GM13976 (cell line): Measurements from ENCODE around the gene CLPSL2.

Experiments
- DNase-seq: peaks from one replicate; pipeline ENCODE4 v3.0.0; 2012; ENCODE audit warnings: low spot score
- CTCF ChIP-seq: IDR thresholded peaks from 2 replicates; pipeline ENCODE4 v1.5.1; 2012; ENCODE audit warnings: borderline replicate concordance, mild to moderate bottlenecking; ENCODE audit not compliant: insufficient read depth; ENCODE audit errors: extremely low read depth, missing control alignments, control extremely low read depth
- in situ Hi-C: fragments of 300-500 bp; cut with MboI; formaldehyde crosslinking; loops from one replicate; pipeline ENCODE4 v1.12.0; 2022; ENCODE audit warnings: low sequenced_read_pairs, mixed read lengths, inconsistent platforms; ENCODE audit not compliant: unreplicated experiment

The CLPSL2 gene

DNA sequence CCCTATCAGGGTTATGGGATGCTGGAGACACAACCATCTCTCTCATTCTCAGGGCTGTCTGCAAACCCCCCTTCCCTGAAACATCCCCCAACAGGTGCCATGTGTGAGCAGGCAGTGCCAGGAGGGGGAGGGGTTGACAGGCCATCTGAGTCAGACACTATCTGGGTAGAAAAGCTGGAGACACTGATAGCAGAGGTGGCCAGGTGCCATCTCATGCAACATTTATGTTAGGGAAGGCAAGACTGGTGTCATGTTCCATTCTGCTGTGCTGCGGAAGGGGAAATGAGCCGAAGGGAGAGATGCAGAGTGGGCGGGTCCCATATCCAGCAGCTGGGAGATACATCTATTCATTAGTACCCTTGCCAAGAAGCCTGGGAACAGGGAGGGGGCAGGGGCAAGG, 32.3 kb downstream of the CLPSL2 start:
- no peak for DNase-seq
- no peak for TF ChIP-seq CTCF
- in situ Hi-C loops, result no loop called here

- in situ Hi-C loops, result no loop called here
- DNase-seq, result no peak
- TF ChIP-seq CTCF, result no peak
Observed at GRCh38 chr6:35809809-35810208, 33.4 kb downstream of the CLPSL2 start.

- TF ChIP-seq CTCF, result no peak
- DNase-seq, result no peak
- in situ Hi-C loops, result no loop called here
Observed at GRCh38 chr6:35810971-35811698, 34.7 kb downstream of the CLPSL2 start.

DNA sequence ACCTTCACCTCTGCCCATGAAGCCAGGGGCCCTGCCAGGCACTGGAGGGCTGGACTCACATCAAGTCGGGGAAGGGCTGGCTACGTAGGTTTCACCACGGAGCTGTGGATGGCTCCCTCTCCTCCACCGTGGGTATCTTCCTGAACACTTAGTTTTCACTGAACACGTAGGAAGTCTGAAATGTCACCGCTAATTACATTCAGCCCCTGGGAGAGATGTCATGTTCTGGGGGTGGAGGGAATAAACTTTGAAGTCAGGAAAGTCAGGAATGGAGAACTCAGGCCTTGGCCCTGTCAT, 35.2 kb downstream of the CLPSL2 start:
- no peak for TF ChIP-seq CTCF
- in situ Hi-C loops, result no loop called here
- no peak for DNase-seq

GRCh38 chr6:35817515-35817914, 41.1 kb downstream of the CLPSL2 start:
- TF ChIP-seq CTCF, result no peak
- in situ Hi-C loops, result no loop called here
- no peak for DNase-seq

DNA sequence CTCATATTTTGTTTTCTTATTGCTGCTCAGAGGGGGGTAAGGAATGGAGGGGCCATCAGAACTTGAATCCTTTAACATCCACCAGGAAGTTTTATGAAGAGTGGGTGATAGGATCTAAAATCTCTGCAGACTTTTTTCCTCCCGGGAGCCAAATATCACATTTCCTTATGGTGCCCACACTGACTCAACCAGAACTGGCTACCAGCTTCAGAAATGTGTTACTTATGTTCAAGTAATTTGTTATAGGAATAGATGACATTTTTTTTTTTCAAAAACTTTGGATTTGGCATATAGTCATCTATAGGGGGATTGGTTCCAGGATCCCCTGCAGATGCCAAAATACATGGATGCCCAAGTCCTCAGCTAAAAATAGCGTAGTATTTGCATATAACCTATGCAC, 47.2 kb downstream of the CLPSL2 start:
- TF ChIP-seq CTCF, result no peak
- in situ Hi-C loops, result no loop called here
- no peak for DNase-seq
